HCT116 (cell line): ENCODE measurements around the gene RENBP. TPM values are rescaled to one million over a fixed set of nuclear protein-coding genes. Genes with fewer than 3 reads are reported as not detected.

Source experiments
- ATAC-seq: fragments of 200-7000 bp; cut with Tn5 transposase; 2 replicates; pipeline ENCODE4 v1.9.1; 2020; ENCODE audit warnings: mild to moderate bottlenecking, moderate library complexity
- BruUV-seq: library from RNA; stranded (reverse); fragments of 400-500 nt; replicated peaks from 2 replicates; lab custom pipeline; 2021; lab: Mats Ljungman, UMichigan
- CTCF ChIA-PET: fragments of 300-600 bp; sonication (Branson Sonifier 250); formaldehyde crosslinking; loops from one replicate; lab custom pipeline; 2021; ENCODE audit warnings: antibody characterized with exemption; lab: Charles Lee
- POLR2A ChIA-PET: fragments of 300-600, 350-600 bp; sonication (Branson Sonifier 250); formaldehyde crosslinking; loops from one replicate; lab custom pipeline; 2021; ENCODE audit warnings: antibody characterized with exemption; lab: Charles Lee
- RAD21 ChIA-PET, 2 experiments: fragments of 300-600 bp; sonication (Branson Sonifier 250); formaldehyde crosslinking; loops; one replicate each; lab custom pipeline; 2023; ENCODE audit warnings: low total read pairs in 2 of 2; ENCODE audit not compliant: uncharacterized antibody in 2 of 2, unreplicated experiment in 2 of 2, low non-redundant PET in 1 of 2; lab: Charles Lee
- DNase-seq: peaks from one replicate; pipeline ENCODE4 v3.0.0-alpha.2; 2010; ENCODE audit warnings: low read depth, low spot score
- H2AFZ ChIP-seq: fragments of 200-600 bp; shearing (Covaris generic), sonication (generic); 2 replicates; pipeline ENCODE4 v1.6.1; 2017; ENCODE audit warnings: low read depth, mixed run types, mixed read lengths, antibody characterized with exemption, low read length; ENCODE audit not compliant: poor library complexity, severe bottlenecking
- H3K27ac ChIP-seq: 2 replicates; pipeline ENCODE4 v1.5.1; 2012; ENCODE audit warnings: low read depth, low read length
- H3K27me3 ChIP-seq: fragments of 200-600 bp; sonication (generic); 2 replicates; pipeline ENCODE4 v1.6.1; 2016; ENCODE audit warnings: mixed run types, low read length, mixed read lengths; ENCODE audit not compliant: insufficient read depth
- H3K36me3 ChIP-seq, 2 experiments: fragments of 200-500 bp in 1 of 2; fragments of 200-600 bp in 1 of 2; sonication (Bioruptor generic) in 1 of 2; sonication (generic) in 1 of 2; 2 replicates each; pipeline versions ENCODE4 v1.5.1 to v1.6.1; 2014 to 2016; ENCODE audit warnings: low read length in 2 of 2, inconsistent platforms in 1 of 2, mixed read lengths in 1 of 2, mixed run types in 1 of 2; ENCODE audit not compliant: insufficient read depth in 2 of 2, control insufficient read depth in 1 of 2
- H3K4me1 ChIP-seq, 2 experiments: fragments of 200-600 bp in 1 of 2; sonication (generic) in 1 of 2; 2 replicates each; pipeline versions ENCODE4 v1.5.1 to v1.6.1; 2012 to 2017; ENCODE audit warnings: low read length in 2 of 2, inconsistent platforms in 1 of 2, mild to moderate bottlenecking in 1 of 2, mixed read lengths in 1 of 2, mixed run types in 1 of 2, moderate library complexity in 1 of 2; ENCODE audit not compliant: insufficient read depth in 2 of 2, control insufficient read depth in 1 of 2
- H3K4me2 ChIP-seq: fragments of 200-600 bp; sonication (generic); 2 replicates; pipeline ENCODE4 v1.6.1; 2017; ENCODE audit warnings: mixed run types, low read length, mixed read lengths
- H3K4me3 ChIP-seq, 2 experiments: fragments of 200-600 bp in 1 of 2; sonication (generic) in 1 of 2; replicated peaks in 1 of 2; 2 replicates each; pipeline ENCODE4 v1.5.1; 2011 to 2016; ENCODE audit warnings: low read length in 2 of 2, control low read depth in 1 of 2, low read depth in 1 of 2, mild to moderate bottlenecking in 1 of 2, mixed read lengths in 1 of 2, mixed run types in 1 of 2
- H3K79me2 ChIP-seq: fragments of 200-600 bp; sonication (generic); 2 replicates; pipeline ENCODE4 v1.6.1; 2017; ENCODE audit warnings: mild to moderate bottlenecking, mixed run types, low read length, moderate library complexity, mixed read lengths; ENCODE audit not compliant: insufficient read depth
- H3K9ac ChIP-seq: fragments of 200-600 bp; sonication (generic); 2 replicates; pipeline ENCODE4 v1.6.1; 2016; ENCODE audit warnings: low read length, mixed read lengths
- H3K9me2 ChIP-seq: fragments of 200-600 bp; sonication (generic), shearing (Covaris generic); 2 replicates; pipeline ENCODE4 v1.6.1; 2017; ENCODE audit warnings: mixed run types, mild to moderate bottlenecking, moderate library complexity; ENCODE audit not compliant: insufficient read depth
- H3K9me3 ChIP-seq, 2 experiments: fragments of 200-500 bp in 1 of 2; fragments of 200-600 bp in 1 of 2; sonication (Bioruptor generic) in 1 of 2; sonication (generic) in 1 of 2; 2 replicates each; pipeline ENCODE4 v1.6.1; 2014 to 2017; ENCODE audit warnings: low read length in 2 of 2, mixed read lengths in 2 of 2, inconsistent platforms in 1 of 2, low read depth in 1 of 2, mild to moderate bottlenecking in 1 of 2, mixed run types in 1 of 2, moderate library complexity in 1 of 2; ENCODE audit not compliant: control insufficient read depth in 1 of 2, insufficient read depth in 1 of 2
- H4K20me1 ChIP-seq: fragments of 200-600 bp; sonication (generic), shearing (Covaris generic); 2 replicates; pipeline ENCODE4 v1.6.1; 2017; ENCODE audit warnings: mixed run types, mild to moderate bottlenecking, moderate library complexity; ENCODE audit not compliant: insufficient read depth
- CBX3 ChIP-seq: IDR thresholded peaks from 2 replicates; pipeline ENCODE4 v1.6.1; 2012; ENCODE audit warnings: low read depth
- CEBPB ChIP-seq: IDR thresholded peaks from 2 replicates; pipeline ENCODE4 v1.6.1; 2012; ENCODE audit warnings: low read depth
- EGR1 ChIP-seq: IDR thresholded peaks from 2 replicates; pipeline ENCODE4 v1.6.1; 2012; ENCODE audit warnings: low read depth
- ELF1 ChIP-seq: IDR thresholded peaks from 2 replicates; pipeline ENCODE4 v1.6.1; 2012; ENCODE audit warnings: low read depth, borderline replicate concordance
- EZH2 ChIP-seq: fragments of 200-600 bp; sonication (generic); IDR thresholded peaks from 2 replicates; pipeline ENCODE4 v1.6.1; 2017; ENCODE audit warnings: antibody characterized with exemption, mixed run types
- EZH2phosphoT487 ChIP-seq: fragments of 200-600 bp; IDR thresholded peaks from 2 replicates; pipeline ENCODE4 v1.6.1; 2018; ENCODE audit warnings: antibody characterized with exemption, borderline replicate concordance
- FOSL1 ChIP-seq: IDR thresholded peaks from 2 replicates; pipeline ENCODE4 v1.6.1; 2012; ENCODE audit warnings: low read depth
- MAX ChIP-seq: IDR thresholded peaks from 2 replicates; pipeline ENCODE4 v1.6.1; 2012
- POLR2A ChIP-seq: IDR thresholded peaks from 2 replicates; pipeline ENCODE4 v1.7.0; 2011; ENCODE audit warnings: borderline replicate concordance; ENCODE audit not compliant: insufficient read depth, insufficient read length; ENCODE audit errors: extremely low read depth
- POLR2AphosphoS5 ChIP-seq: IDR thresholded peaks from 2 replicates; pipeline ENCODE4 v1.6.1; 2011; ENCODE audit warnings: mild to moderate bottlenecking, low read depth, low read length, moderate library complexity
- RAD21 ChIP-seq: IDR thresholded peaks from 2 replicates; pipeline ENCODE4 v1.6.1; 2012; ENCODE audit warnings: low read depth, mild to moderate bottlenecking
- SIN3A ChIP-seq: IDR thresholded peaks from 2 replicates; pipeline ENCODE4 v1.6.1; 2012; ENCODE audit warnings: low read depth
- SP1 ChIP-seq: IDR thresholded peaks from 2 replicates; pipeline ENCODE4 v1.6.1; 2012; ENCODE audit warnings: low read depth
- SRF ChIP-seq: IDR thresholded peaks from 2 replicates; pipeline ENCODE4 v1.6.1; 2012; ENCODE audit warnings: low read depth
- YY1 ChIP-seq: IDR thresholded peaks from 2 replicates; pipeline ENCODE4 v1.6.1; 2011; ENCODE audit warnings: low read length, low read depth, moderate library complexity, mild to moderate bottlenecking; ENCODE audit not compliant: insufficient replicate concordance; ENCODE audit errors: extremely low read depth
- ZFX ChIP-seq: fragments of 450-650 bp; IDR thresholded peaks from 2 replicates; pipeline ENCODE4 v1.6.1; 2017
- intact Hi-C: fragments of 100-400 bp; cut with micrococcal nuclease; formaldehyde crosslinking; loops from 2 replicates; pipeline ENCODE4 v1.10.0; 2022
- total RNA-seq: library from RNA; stranded (reverse); gene quantifications from one replicate; pipeline ENCODE4 v1.2.1, GENCODE V29; 2021; ENCODE audit not compliant: unreplicated experiment
- TF ChIP-seq, protein P1 (sequence below): IDR thresholded peaks from 2 replicates; pipeline ENCODE4 v1.6.1; 2012
- TF ChIP-seq, protein P2 (sequence below), 3 experiments: fragments of 200-600 bp in 1 of 3; sonication (generic) in 1 of 3; IDR thresholded peaks in 2 of 3; conservative IDR thresholded peaks in 1 of 3; 2 replicates each; pipeline ENCODE4 v1.5.1; 2012 to 2017; ENCODE audit warnings: low read depth in 2 of 3, low read length in 2 of 3, antibody characterized with exemption in 1 of 3, borderline replicate concordance in 1 of 3, control low read depth in 1 of 3, mild to moderate bottlenecking in 1 of 3, mixed read lengths in 1 of 3, mixed run types in 1 of 3, moderate library complexity in 1 of 3; ENCODE audit not compliant: insufficient read depth in 1 of 3
- TF ChIP-seq, protein P3 (sequence below): IDR thresholded peaks from 2 replicates; pipeline ENCODE4 v1.6.1; 2011; ENCODE audit warnings: mild to moderate bottlenecking, low read length, moderate library complexity; ENCODE audit not compliant: insufficient replicate concordance; ENCODE audit errors: extremely low read depth
- TF ChIP-seq, protein P4 (sequence below): IDR thresholded peaks from 2 replicates; pipeline ENCODE4 v1.6.1; 2012; ENCODE audit warnings: low read depth

RENBP gene
- total RNA-seq, 1 experiment from 2014 or later = 1.3 TPM

- intact Hi-C loops = no loop called here
- no TSS peak for BruUV-seq
- ATAC-seq (no peak), DNase-seq (no peak)
- Histone ChIP-seq H2AFZ (no peak overlapping the region), H3K36me3 (no peaks in the 10 kb centered on the region), H3K4me3 (no peak overlapping the region), H3K9me2 (no peaks in the 10 kb centered on the region), H3K4me1 (peaks cover 9 to 17% of the 10 kb centered on the region in 2 experiments), H3K9me3 (no peaks in the 10 kb centered on the region), H4K20me1 (no peaks in the 10 kb centered on the region), H3K4me2 (no peak overlapping the region), H3K79me2 (no peaks in the 10 kb centered on the region), H3K27me3 (no peaks in the 10 kb centered on the region), H3K9ac (no peak overlapping the region), H3K27ac (no peak overlapping the region)
- ChIA-PET RAD21 (no interaction called here), POLR2A (no interaction called here), CTCF (no interaction called here)
- no peak for TF ChIP-seq CBX3
- no peak for TF ChIP-seq EZH2
- no peak for TF ChIP-seq POLR2A
- TF ChIP-seq, protein P1, sequence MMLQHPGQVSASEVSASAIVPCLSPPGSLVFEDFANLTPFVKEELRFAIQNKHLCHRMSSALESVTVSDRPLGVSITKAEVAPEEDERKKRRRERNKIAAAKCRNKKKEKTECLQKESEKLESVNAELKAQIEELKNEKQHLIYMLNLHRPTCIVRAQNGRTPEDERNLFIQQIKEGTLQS = no peak
- TF ChIP-seq CEBPB = no peak
- TF ChIP-seq, protein P2, sequence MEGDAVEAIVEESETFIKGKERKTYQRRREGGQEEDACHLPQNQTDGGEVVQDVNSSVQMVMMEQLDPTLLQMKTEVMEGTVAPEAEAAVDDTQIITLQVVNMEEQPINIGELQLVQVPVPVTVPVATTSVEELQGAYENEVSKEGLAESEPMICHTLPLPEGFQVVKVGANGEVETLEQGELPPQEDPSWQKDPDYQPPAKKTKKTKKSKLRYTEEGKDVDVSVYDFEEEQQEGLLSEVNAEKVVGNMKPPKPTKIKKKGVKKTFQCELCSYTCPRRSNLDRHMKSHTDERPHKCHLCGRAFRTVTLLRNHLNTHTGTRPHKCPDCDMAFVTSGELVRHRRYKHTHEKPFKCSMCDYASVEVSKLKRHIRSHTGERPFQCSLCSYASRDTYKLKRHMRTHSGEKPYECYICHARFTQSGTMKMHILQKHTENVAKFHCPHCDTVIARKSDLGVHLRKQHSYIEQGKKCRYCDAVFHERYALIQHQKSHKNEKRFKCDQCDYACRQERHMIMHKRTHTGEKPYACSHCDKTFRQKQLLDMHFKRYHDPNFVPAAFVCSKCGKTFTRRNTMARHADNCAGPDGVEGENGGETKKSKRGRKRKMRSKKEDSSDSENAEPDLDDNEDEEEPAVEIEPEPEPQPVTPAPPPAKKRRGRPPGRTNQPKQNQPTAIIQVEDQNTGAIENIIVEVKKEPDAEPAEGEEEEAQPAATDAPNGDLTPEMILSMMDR (IDR thresholded peaks at IDR 0.05 in 2 of 3, conservative IDR thresholded peaks at IDR 0.05 in 1 of 3; ENCODE audit: borderline replicate concordance in 1 of 3, insufficient read depth in 1 of 3, low read depth in 2 of 3, low read length in 2 of 3) = no peak
- TF ChIP-seq EZH2phosphoT487 = no peak
- no peak for TF ChIP-seq YY1
- TF ChIP-seq POLR2AphosphoS5 = no peak
- no peak for TF ChIP-seq RAD21
- TF ChIP-seq SRF = no peak
- TF ChIP-seq ZFX = no peak
- TF ChIP-seq, protein P3, sequence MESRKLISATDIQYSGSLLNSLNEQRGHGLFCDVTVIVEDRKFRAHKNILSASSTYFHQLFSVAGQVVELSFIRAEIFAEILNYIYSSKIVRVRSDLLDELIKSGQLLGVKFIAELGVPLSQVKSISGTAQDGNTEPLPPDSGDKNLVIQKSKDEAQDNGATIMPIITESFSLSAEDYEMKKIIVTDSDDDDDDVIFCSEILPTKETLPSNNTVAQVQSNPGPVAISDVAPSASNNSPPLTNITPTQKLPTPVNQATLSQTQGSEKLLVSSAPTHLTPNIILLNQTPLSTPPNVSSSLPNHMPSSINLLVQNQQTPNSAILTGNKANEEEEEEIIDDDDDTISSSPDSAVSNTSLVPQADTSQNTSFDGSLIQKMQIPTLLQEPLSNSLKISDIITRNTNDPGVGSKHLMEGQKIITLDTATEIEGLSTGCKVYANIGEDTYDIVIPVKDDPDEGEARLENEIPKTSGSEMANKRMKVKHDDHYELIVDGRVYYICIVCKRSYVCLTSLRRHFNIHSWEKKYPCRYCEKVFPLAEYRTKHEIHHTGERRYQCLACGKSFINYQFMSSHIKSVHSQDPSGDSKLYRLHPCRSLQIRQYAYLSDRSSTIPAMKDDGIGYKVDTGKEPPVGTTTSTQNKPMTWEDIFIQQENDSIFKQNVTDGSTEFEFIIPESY = no peak
- TF ChIP-seq EGR1 = no peak
- TF ChIP-seq ELF1 = no peak
- TF ChIP-seq SIN3A = no peak
- no peak for TF ChIP-seq MAX
- TF ChIP-seq, protein P4, sequence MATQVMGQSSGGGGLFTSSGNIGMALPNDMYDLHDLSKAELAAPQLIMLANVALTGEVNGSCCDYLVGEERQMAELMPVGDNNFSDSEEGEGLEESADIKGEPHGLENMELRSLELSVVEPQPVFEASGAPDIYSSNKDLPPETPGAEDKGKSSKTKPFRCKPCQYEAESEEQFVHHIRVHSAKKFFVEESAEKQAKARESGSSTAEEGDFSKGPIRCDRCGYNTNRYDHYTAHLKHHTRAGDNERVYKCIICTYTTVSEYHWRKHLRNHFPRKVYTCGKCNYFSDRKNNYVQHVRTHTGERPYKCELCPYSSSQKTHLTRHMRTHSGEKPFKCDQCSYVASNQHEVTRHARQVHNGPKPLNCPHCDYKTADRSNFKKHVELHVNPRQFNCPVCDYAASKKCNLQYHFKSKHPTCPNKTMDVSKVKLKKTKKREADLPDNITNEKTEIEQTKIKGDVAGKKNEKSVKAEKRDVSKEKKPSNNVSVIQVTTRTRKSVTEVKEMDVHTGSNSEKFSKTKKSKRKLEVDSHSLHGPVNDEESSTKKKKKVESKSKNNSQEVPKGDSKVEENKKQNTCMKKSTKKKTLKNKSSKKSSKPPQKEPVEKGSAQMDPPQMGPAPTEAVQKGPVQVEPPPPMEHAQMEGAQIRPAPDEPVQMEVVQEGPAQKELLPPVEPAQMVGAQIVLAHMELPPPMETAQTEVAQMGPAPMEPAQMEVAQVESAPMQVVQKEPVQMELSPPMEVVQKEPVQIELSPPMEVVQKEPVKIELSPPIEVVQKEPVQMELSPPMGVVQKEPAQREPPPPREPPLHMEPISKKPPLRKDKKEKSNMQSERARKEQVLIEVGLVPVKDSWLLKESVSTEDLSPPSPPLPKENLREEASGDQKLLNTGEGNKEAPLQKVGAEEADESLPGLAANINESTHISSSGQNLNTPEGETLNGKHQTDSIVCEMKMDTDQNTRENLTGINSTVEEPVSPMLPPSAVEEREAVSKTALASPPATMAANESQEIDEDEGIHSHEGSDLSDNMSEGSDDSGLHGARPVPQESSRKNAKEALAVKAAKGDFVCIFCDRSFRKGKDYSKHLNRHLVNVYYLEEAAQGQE = no peak
- no peak for TF ChIP-seq FOSL1
- no peak for TF ChIP-seq SP1
Observed at GRCh38 chrX:153889123-153889522, 55.3 kb downstream of the RENBP start.
